ENCODE data around the gene GOLGA8F. TPM values are rescaled to one million over a fixed set of nuclear protein-coding genes. Genes with fewer than 3 reads are reported as not detected.
"Not testable (repeated sequence)": the region's sequence is repeated elsewhere in the genome, so short reads cannot be mapped to it uniquely, and the experiment has no call there.

The GOLGA8F gene
- total RNA-seq, 1 experiment from 2014 or later: not detected

- not testable (repeated sequence) for H3K23me2 ChIP-seq (ENCODE audit: insufficient read length, low read depth, low read length, poor library complexity, severe bottlenecking); DNase-seq; H2AFZ ChIP-seq (ENCODE audit: low read length)
Measured at GRCh38 chr15:28420470-28420869, 42.0 kb downstream of the GOLGA8F start.

GRCh38 chr15:28435594-28435993 lies 57.1 kb downstream of the GOLGA8F start:
- not testable (repeated sequence) for H3K4me1 ChIP-seq (ENCODE audit: insufficient read depth, low read length); DNase-seq; H4K91ac ChIP-seq (ENCODE audit: insufficient read length, low read depth, low read length); H3K27ac Mint-ChIP-seq; H3K23me2 ChIP-seq (ENCODE audit: insufficient read length, low read depth, low read length, poor library complexity, severe bottlenecking); H3K4ac ChIP-seq (ENCODE audit: low read depth, low read length); H3K79me1 ChIP-seq (ENCODE audit: insufficient read depth, low read depth, low read length, poor library complexity, severe bottlenecking); H2BK20ac ChIP-seq (ENCODE audit: low read depth, low read length, poor library complexity, severe bottlenecking); H3T11ph ChIP-seq (ENCODE audit: low read length); H3K4me1 Mint-ChIP-seq; H4K20me1 ChIP-seq (ENCODE audit: control insufficient read depth, insufficient read depth, insufficient read length); H3K4me3 Mint-ChIP-seq; H4K5ac ChIP-seq (ENCODE audit: insufficient read length, low read depth, low read length); H3K4me2 ChIP-seq (ENCODE audit: insufficient read depth, insufficient read length, low read length); H3K23ac ChIP-seq (ENCODE audit: insufficient read length, low read depth, low read length); H2BK15ac ChIP-seq (ENCODE audit: low read depth, low read length); H3K9ac ChIP-seq (ENCODE audit: extremely low read depth, insufficient read length, low read length); H3K9me3 ChIP-seq (ENCODE audit: control insufficient read depth, low read depth, low read length); H3K27me3 ChIP-seq (ENCODE audit: insufficient read depth, low read length); H2AK5ac ChIP-seq (ENCODE audit: insufficient read length, low read length); H3K9me3 Mint-ChIP-seq; H3K14ac ChIP-seq (ENCODE audit: insufficient read depth, low read length); H2BK120ac ChIP-seq (ENCODE audit: low read depth, low read length, poor library complexity, severe bottlenecking); H2AFZ ChIP-seq (ENCODE audit: low read length); H3K79me2 ChIP-seq (ENCODE audit: insufficient read depth, low read length); H3K56ac ChIP-seq (ENCODE audit: insufficient read length, low read depth, low read length); H3K27ac ChIP-seq (ENCODE audit: insufficient read length, low read depth, low read length); H3K27me3 Mint-ChIP-seq (ENCODE audit: low read depth); H3K36me3 Mint-ChIP-seq (ENCODE audit: insufficient read depth in 1 of 3, low read depth in 3 of 3); H4K8ac ChIP-seq (replicated peaks; ENCODE audit: insufficient read length, low read depth, low read length); H2BK5ac ChIP-seq (ENCODE audit: insufficient read length, low read length); H2BK12ac ChIP-seq (ENCODE audit: insufficient read length, low read depth, low read length); H3K18ac ChIP-seq (ENCODE audit: insufficient read length, low read depth, low read length)
- no CpG with 5 or more reads among the region's 3 CpGs for WGBS (ENCODE audit: extremely low coverage, insufficient read length, low lambda C conversion rate)

More at GRCh38 chr15:28420470-28420869, 42.0 kb downstream of the GOLGA8F start:
- H3K27ac Mint-ChIP-seq; H2BK5ac ChIP-seq (ENCODE audit: insufficient read length, low read length); H2BK12ac ChIP-seq (ENCODE audit: insufficient read length, low read depth, low read length); H3K27ac ChIP-seq (ENCODE audit: insufficient read length, low read depth, low read length); H2AK5ac ChIP-seq (ENCODE audit: insufficient read length, low read length); H3T11ph ChIP-seq (ENCODE audit: low read length); H4K91ac ChIP-seq (ENCODE audit: insufficient read length, low read depth, low read length); H4K20me1 ChIP-seq (ENCODE audit: control insufficient read depth, insufficient read depth, insufficient read length); H3K23ac ChIP-seq (ENCODE audit: insufficient read length, low read depth, low read length); H3K9me3 Mint-ChIP-seq; H2BK20ac ChIP-seq (ENCODE audit: low read depth, low read length, poor library complexity, severe bottlenecking); H3K27me3 Mint-ChIP-seq (ENCODE audit: low read depth); H3K14ac ChIP-seq (ENCODE audit: insufficient read depth, low read length); H3K36me3 Mint-ChIP-seq (ENCODE audit: insufficient read depth in 1 of 3, low read depth in 3 of 3); H3K4me1 ChIP-seq (ENCODE audit: insufficient read depth, low read length); H3K27me3 ChIP-seq (ENCODE audit: insufficient read depth, low read length); H3K79me1 ChIP-seq (ENCODE audit: insufficient read depth, low read depth, low read length, poor library complexity, severe bottlenecking); H3K56ac ChIP-seq (ENCODE audit: insufficient read length, low read depth, low read length); H2BK120ac ChIP-seq (ENCODE audit: low read depth, low read length, poor library complexity, severe bottlenecking); H4K5ac ChIP-seq (ENCODE audit: insufficient read length, low read depth, low read length); H3K18ac ChIP-seq (ENCODE audit: insufficient read length, low read depth, low read length); H3K4me2 ChIP-seq (ENCODE audit: insufficient read depth, insufficient read length, low read length); H2BK15ac ChIP-seq (ENCODE audit: low read depth, low read length); H3K4me3 Mint-ChIP-seq; H3K4me1 Mint-ChIP-seq; H3K79me2 ChIP-seq (ENCODE audit: insufficient read depth, low read length); H3K9ac ChIP-seq (ENCODE audit: extremely low read depth, insufficient read length, low read length); H4K8ac ChIP-seq (replicated peaks; ENCODE audit: insufficient read length, low read depth, low read length); H3K9me3 ChIP-seq (ENCODE audit: control insufficient read depth, low read depth, low read length); H3K4ac ChIP-seq (ENCODE audit: low read depth, low read length): not testable (repeated sequence)
- WGBS (ENCODE audit: extremely low coverage, insufficient read length, low lambda C conversion rate): no CpG with 5 or more reads among the region's 3 CpGs

All from H9 (cell line).